Measurements from ENCODE around the gene DOCK4.

Gene DOCK4

GRCh38 chr7:111787741-111788140 lies 418.5 kb downstream of the DOCK4 start:
- no peak for DNase-seq

- no peak for DNase-seq
These were observed 419.1 kb downstream of the DOCK4 start for GRCh38 chr7:111787099-111787498.

GRCh38 chr7:111785076-111785475 lies 421.1 kb downstream of the DOCK4 start:
- DNase-seq, result no peak

GRCh38 chr7:111784296-111784695 lies 421.9 kb downstream of the DOCK4 start:
- DNase-seq, result no peak

GRCh38 chr7:111783854-111784253 lies 422.3 kb downstream of the DOCK4 start:
- DNase-seq, result no peak

- no peak for DNase-seq
These were observed 425.7 kb downstream of the DOCK4 start for GRCh38 chr7:111780527-111780926.

GRCh38 chr7:111775206-111775605 lies 431.0 kb downstream of the DOCK4 start:
- no peak for DNase-seq

- no peak for DNase-seq
These were observed 433.5 kb downstream of the DOCK4 start for GRCh38 chr7:111772716-111773115.

GRCh38 chr7:111771638-111772037 lies 434.6 kb downstream of the DOCK4 start:
- no peak for DNase-seq

GRCh38 chr7:111770116-111770515 lies 436.1 kb downstream of the DOCK4 start:
- DNase-seq, result no peak

GRCh38 chr7:111765751-111766643 lies 440.2 kb downstream of the DOCK4 start:
- DNase-seq, result no peak

GRCh38 chr7:111763221-111763801 lies 442.9 kb downstream of the DOCK4 start:
- DNase-seq, result no peak

GRCh38 chr7:111762799-111763198 lies 443.4 kb downstream of the DOCK4 start:
- DNase-seq, result no peak

- no peak for DNase-seq
These were observed 444.0 kb downstream of the DOCK4 start for GRCh38 chr7:111762211-111762610.

- no peak for DNase-seq
These were observed 446.2 kb downstream of the DOCK4 start for GRCh38 chr7:111760043-111760442.

- no peak for DNase-seq
These were observed 447.9 kb downstream of the DOCK4 start for GRCh38 chr7:111758332-111758731.

- DNase-seq, result no peak
These were observed 449.5 kb downstream of the DOCK4 start for GRCh38 chr7:111756687-111757178.

- no peak for DNase-seq
These were observed 450.8 kb downstream of the DOCK4 start for GRCh38 chr7:111755383-111755782.

- no peak for DNase-seq
These were observed 452.2 kb downstream of the DOCK4 start for GRCh38 chr7:111753968-111754367.

GRCh38 chr7:111752022-111752582 lies 454.1 kb downstream of the DOCK4 start:
- peak; percentile 24 for DNase-seq

- DNase-seq, result no peak
These were observed 455.3 kb downstream of the DOCK4 start for GRCh38 chr7:111750878-111751277.

GRCh38 chr7:111750228-111750627 lies 456.0 kb downstream of the DOCK4 start:
- DNase-seq, result no peak

- no peak for DNase-seq
These were observed 456.6 kb downstream of the DOCK4 start for GRCh38 chr7:111749625-111750024.

- DNase-seq, result no peak
These were observed 458.5 kb downstream of the DOCK4 start for GRCh38 chr7:111747718-111748117.
